Adrenal gland (tissue), 12 donors: Measurements from ENCODE around the gene GPAT3. TPM values are rescaled to one million over a fixed set of nuclear protein-coding genes. Genes with fewer than 3 reads are reported as not detected.
A peak's percentile ranks its signal among the peaks of the same experiment; 100 is the strongest.
"Not testable (repeated sequence)": the region's sequence is repeated elsewhere in the genome, so short reads cannot be mapped to it uniquely, and the experiment has no call there.

Experiments used
- DNase-seq, 7 donors: peaks; one replicate each; pipeline ENCODE4 v3.0.0-alpha.2; 2019 to 2020
- H3K27ac ChIP-seq, 5 donors: fragments of 200-600 bp; sonication (generic) in 4 of 5; 1 replicate in 3 of 5; 2 replicates in 2 of 5; pipeline versions ENCODE4 v1.5.1 to v1.8.0; 2016 to 2020; ENCODE audit warnings: mild to moderate bottlenecking in 1 of 5
- H3K27me3 ChIP-seq: fragments of 200-600 bp; 2 replicates; pipeline ENCODE4 v1.8.0; 2021
- H3K36me3 ChIP-seq, 2 donors: fragments of 200-600 bp; replicated peaks in 1 of 2; 1 replicate in 1 of 2; 2 replicates in 1 of 2; pipeline versions ENCODE4 v1.5.1 to v1.8.0; 2018 to 2022
- H3K4me1 ChIP-seq, 2 donors: fragments of 200-600 bp; replicated peaks in 1 of 2; 1 replicate in 1 of 2; 2 replicates in 1 of 2; pipeline versions ENCODE4 v1.5.1 to v1.8.0; 2018 to 2021
- H3K4me3 ChIP-seq, 4 donors: fragments of 200-600 bp; sonication (generic) in 3 of 4; one replicate each; pipeline ENCODE4 v1.5.1; 2016 to 2018
- H3K9me3 ChIP-seq, 3 donors: fragments of 200-600 bp; sonication (generic) in 1 of 3; replicated peaks in 1 of 3; 1 replicate in 2 of 3; 2 replicates in 1 of 3; pipeline versions ENCODE4 v1.5.1 to v1.8.0; 2016 to 2021
- CTCF ChIP-seq, 6 experiments: fragments of 450-650 bp in 4 of 6; fragments of 200-600 bp in 2 of 6; sonication (generic) in 1 of 6; IDR thresholded peaks; 1 replicate in 5 of 6; 2 replicates in 1 of 6; pipeline versions ENCODE4 v1.5.1 to v1.8.0; 2016 to 2021; ENCODE audit warnings: antibody characterized with exemption in 6 of 6, mild to moderate bottlenecking in 2 of 6, moderate library complexity in 1 of 6
- POLR2A ChIP-seq, 2 donors: fragments of 450-650 bp; IDR thresholded peaks; one replicate each; pipeline ENCODE4 v1.6.1; 2017; ENCODE audit warnings: antibody characterized with exemption in 2 of 2, mild to moderate bottlenecking in 2 of 2, moderate library complexity in 1 of 2
- WGBS, 4 donors: extraction: QIAGEN DNeasy Blood & Tissue Kit in 2 of 4; methylation state at CpG; one replicate each; pipeline versions ENCODE4 v1.1.5 to v1.1.7; 2013 to 2017; 5-methylcytosine and 5-hydroxymethylcytosine counted together
- intact Hi-C, 2 donors: fragments of 100-400 bp; cut with DNase I; formaldehyde crosslinking; loops; one replicate each; pipeline versions ENCODE4 v1.14.1 to v1.15.0; 2022 to 2023
- polyA plus RNA-seq, 3 donors: library from polyadenylated mRNA; stranded (reverse); fragments of 200-250 nt in 2 of 3; fragments of 350-450 nt in 1 of 3; fragmentation: Illumina TruSeq in 1 of 3; extraction: RNeasy Lipid Tissue Mini Kit (QIAGEN cat#74804) in 1 of 3; gene quantifications; one replicate each; pipeline ENCODE4 v1.2.3, GENCODE V29; 2013 to 2014
- total RNA-seq, 9 donors: library from RNA; depleted of rRNA in 4 of 9; stranded (reverse); fragments of >200 nt in 4 of 9; fragments of 120-200 nt in 1 of 9; fragmentation: NEBNext Ultra II Directional in 1 of 9; extraction: Animal tissue kit (Norgen Biotek cat#: 25700) in 1 of 9; gene quantifications; one replicate each; pipeline versions ENCODE4 v1.1.0 to v1.2.4, GENCODE V29; 2013 to 2023
- donor health status: healthy with polysubstance abuse.
- donor health status: Bipolar disorder and iron deficiency.
- donor health status: DM: yes; HTN: yes; CAD: no.
- donor health status: DM: no; HTN: no; CAD: no.
- donor health status: DM: no; HTN: no; CAD: no.
- donor health status: DM: yes; HTN: yes; CAD: no.

Gene GPAT3
- total and polyA plus RNA-seq, 12 donors: 0.12 to 15.4 (median 0.98) TPM

GRCh38 chr4:83504503-83504902, 31.4 kb upstream of the GPAT3 start:
- TF ChIP-seq CTCF (IDR thresholded peaks at IDR 0.05) (no peak), POLR2A (IDR thresholded peaks at IDR 0.05) (no peak)
- WGBS, 4 donors: 48 to 66% (median 58%) methylated on average over 4 of the region's 4 CpGs
- no peaks in the 10 kb centered on the region for H3K4me1 ChIP-seq
- DNase-seq: no peak
- H3K36me3 ChIP-seq: no peaks in the 10 kb centered on the region
- H3K27ac ChIP-seq: no peak overlapping the region
- H3K9me3 ChIP-seq: no peaks in the 10 kb centered on the region
- intact Hi-C loops: no loop called here
- no peaks in the 10 kb centered on the region for H3K27me3 ChIP-seq
- H3K4me3 ChIP-seq: no peak overlapping the region

- intact Hi-C loops: loop anchor here (5.0 kb wide), 2 partner anchors 132 to 137 kb away; no protein-coding TSS in a partner anchor
- no peaks in the 10 kb centered on the region for H3K4me1 ChIP-seq
- no peak for DNase-seq
- H3K4me3 ChIP-seq: no peak overlapping the region
- no peaks in the 10 kb centered on the region for H3K36me3 ChIP-seq
- no peak overlapping the region for H3K27ac ChIP-seq
- TF ChIP-seq CTCF (IDR thresholded peaks at IDR 0.05): no peak
- TF ChIP-seq POLR2A (IDR thresholded peaks at IDR 0.05): no peak
- WGBS, 4 donors: 82 to 95% (median 89%) methylated on average over 10 of the region's 10 CpGs
- H3K9me3 ChIP-seq: no peaks in the 10 kb centered on the region
- no peaks in the 10 kb centered on the region for H3K27me3 ChIP-seq
Observed at GRCh38 chr4:83504996-83505395, 30.9 kb upstream of the GPAT3 start.

GRCh38 chr4:83509156-83509585, 26.7 kb upstream of the GPAT3 start:
- WGBS, 4 donors: 54 to 66% (median 65%) methylated on average over 3 of the region's 3 CpGs
- intact Hi-C loops: loop anchor here (5.0 kb wide), 2 partner anchors 128 to 133 kb away; no protein-coding TSS in a partner anchor
- H3K9me3 ChIP-seq, H3K4me3 ChIP-seq, H3K36me3 ChIP-seq, H3K4me1 ChIP-seq, H3K27me3 ChIP-seq, H3K27ac ChIP-seq: not testable (repeated sequence)
- peak; percentile 62 to 82 (median 70) for DNase-seq
- TF ChIP-seq CTCF (IDR thresholded peaks at IDR 0.05): peak; percentile 77 to 95 (median 87)

GRCh38 chr4:83510442-83510841, 25.5 kb upstream of the GPAT3 start:
- H3K4me1 ChIP-seq: no peaks in the 10 kb centered on the region

More at GRCh38 chr4:83510442-83510841, 25.5 kb upstream of the GPAT3 start:
- H3K27me3 ChIP-seq: no peaks in the 10 kb centered on the region
- no peak overlapping the region for H3K27ac ChIP-seq
- no peak for DNase-seq
- TF ChIP-seq CTCF (IDR thresholded peaks at IDR 0.05) (no peak), POLR2A (IDR thresholded peaks at IDR 0.05) (no peak)
- no peaks in the 10 kb centered on the region for H3K36me3 ChIP-seq
- no peak overlapping the region for H3K4me3 ChIP-seq
- WGBS, 4 donors: 73 to 100% (median 93%) methylated on average over 3 to 4 of the region's 4 CpGs
- no peaks in the 10 kb centered on the region for H3K9me3 ChIP-seq
- intact Hi-C loops: no loop called here
